ENCODE data around the gene SDK1.
"Not testable (repeated sequence)": the region's sequence is repeated elsewhere in the genome, so short reads cannot be mapped to it uniquely, and the experiment has no call there.

Gene SDK1

GRCh38 chr7:4234886-4235285 lies 933.8 kb downstream of the SDK1 start:
- Histone ChIP-seq H3K4me1 (ENCODE audit: control insufficient read depth, insufficient read depth, low read depth, low read length) (peaks cover 7% of the 10 kb centered on the region), H3K4me3 (ENCODE audit: insufficient read depth in 1 of 2, low read depth in 1 of 2, low read length in 2 of 2) (no peak overlapping the region), H3K4me2 (ENCODE audit: low read length, poor library complexity, severe bottlenecking) (no peak overlapping the region), H2BK12ac (ENCODE audit: low read length in 2 of 2) (no peak overlapping the region), H3K9me3 (ENCODE audit: control insufficient read depth, low read length) (no peaks in the 10 kb centered on the region), H3K23ac (ENCODE audit: low read length in 2 of 2) (no peak overlapping the region), H2BK15ac (ENCODE audit: low read depth, poor library complexity, severe bottlenecking) (no peak overlapping the region), H4K8ac (ENCODE audit: low read length) (no peak overlapping the region), H3K9ac (ENCODE audit: low read length) (no peak overlapping the region), H2BK120ac (ENCODE audit: low read depth, low read length) (no peak overlapping the region), H2BK5ac (ENCODE audit: low read depth, low read length, poor library complexity, severe bottlenecking) (no peak overlapping the region), H2AFZ (ENCODE audit: low read depth, low read length) (no peak overlapping the region), H3K79me1 (replicated peaks; ENCODE audit: low read length, poor library complexity, severe bottlenecking) (no peaks in the 10 kb centered on the region), H3K18ac (ENCODE audit: low read depth in 1 of 2, low read length in 2 of 2) (no peak overlapping the region), H3K4ac (ENCODE audit: low read depth in 1 of 2, low read length in 2 of 2) (no peak overlapping the region), H3K27ac (ENCODE audit: low read length, poor library complexity, severe bottlenecking) (no peak overlapping the region), H4K91ac (ENCODE audit: low read length) (no peak overlapping the region), H3K27me3 (ENCODE audit: control insufficient read depth in 1 of 2, insufficient read depth in 1 of 2, low read length in 2 of 2) (no peaks in the 10 kb centered on the region), H3K36me3 (ENCODE audit: control insufficient read depth in 1 of 2, insufficient read depth in 2 of 2, low read depth in 1 of 2, low read length in 2 of 2) (peaks cover 0 to 10% of the 10 kb centered on the region in 2 experiments), H3K14ac (ENCODE audit: low read length in 2 of 2) (no peak overlapping the region), H2AK5ac (ENCODE audit: low read length, severe bottlenecking) (no peak overlapping the region)
- 88% methylated on average over 9 of the region's 9 CpGs for WGBS
- DNase-seq: no peak

GRCh38 chr7:4235596-4235995 lies 934.5 kb downstream of the SDK1 start:
- H3K14ac ChIP-seq (ENCODE audit: low read length in 2 of 2): no peak overlapping the region
- no peak overlapping the region for H4K8ac ChIP-seq (ENCODE audit: low read length)
- 87% methylated on average over 14 of the region's 14 CpGs for WGBS
- peaks cover 7% of the 10 kb centered on the region for H3K4me1 ChIP-seq (ENCODE audit: control insufficient read depth, insufficient read depth, low read depth, low read length)
- no peaks in the 10 kb centered on the region for H3K27me3 ChIP-seq (ENCODE audit: control insufficient read depth in 1 of 2, insufficient read depth in 1 of 2, low read length in 2 of 2)
- DNase-seq: no peak
- H2BK5ac ChIP-seq (ENCODE audit: low read depth, low read length, poor library complexity, severe bottlenecking): no peak overlapping the region
- H3K18ac ChIP-seq (ENCODE audit: low read depth in 1 of 2, low read length in 2 of 2): no peak overlapping the region
- no peaks in the 10 kb centered on the region for H3K79me1 ChIP-seq (replicated peaks; ENCODE audit: low read length, poor library complexity, severe bottlenecking)
- H2BK120ac ChIP-seq (ENCODE audit: low read depth, low read length): no peak overlapping the region
- H2BK15ac ChIP-seq (ENCODE audit: low read depth, poor library complexity, severe bottlenecking): no peak overlapping the region
- no peak overlapping the region for H3K4me2 ChIP-seq (ENCODE audit: low read length, poor library complexity, severe bottlenecking)
- H2AFZ ChIP-seq (ENCODE audit: low read depth, low read length): no peak overlapping the region
- H3K36me3 ChIP-seq (ENCODE audit: control insufficient read depth in 1 of 2, insufficient read depth in 2 of 2, low read depth in 1 of 2, low read length in 2 of 2): peaks cover 0 to 10% of the 10 kb centered on the region in 2 experiments
- H3K9ac ChIP-seq (ENCODE audit: low read length): no peak overlapping the region
- no peak overlapping the region for H3K27ac ChIP-seq (ENCODE audit: low read length, poor library complexity, severe bottlenecking)
- H3K9me3 ChIP-seq (ENCODE audit: control insufficient read depth, low read length): no peaks in the 10 kb centered on the region
- H3K23ac ChIP-seq (ENCODE audit: low read length in 2 of 2): no peak overlapping the region
- no peak overlapping the region for H4K91ac ChIP-seq (ENCODE audit: low read length)
- H2BK12ac ChIP-seq (ENCODE audit: low read length in 2 of 2): no peak overlapping the region
- H2AK5ac ChIP-seq (ENCODE audit: low read length, severe bottlenecking): no peak overlapping the region
- H3K4me3 ChIP-seq (ENCODE audit: insufficient read depth in 1 of 2, low read depth in 1 of 2, low read length in 2 of 2): no peak overlapping the region
- H3K4ac ChIP-seq (ENCODE audit: low read depth in 1 of 2, low read length in 2 of 2): no peak overlapping the region

GRCh38 chr7:4236389-4236788 lies 935.3 kb downstream of the SDK1 start:
- Histone ChIP-seq H3K27me3 (ENCODE audit: control insufficient read depth in 1 of 2, insufficient read depth in 1 of 2, low read length in 2 of 2) (no peaks in the 10 kb centered on the region), H3K27ac (ENCODE audit: low read length, poor library complexity, severe bottlenecking) (no peak overlapping the region), H3K9ac (ENCODE audit: low read length) (no peak overlapping the region), H2BK5ac (ENCODE audit: low read depth, low read length, poor library complexity, severe bottlenecking) (no peak overlapping the region), H3K18ac (ENCODE audit: low read depth in 1 of 2, low read length in 2 of 2) (no peak overlapping the region), H3K4me2 (ENCODE audit: low read length, poor library complexity, severe bottlenecking) (no peak overlapping the region), H2BK120ac (ENCODE audit: low read depth, low read length) (no peak overlapping the region), H3K14ac (ENCODE audit: low read length in 2 of 2) (no peak overlapping the region), H3K79me1 (replicated peaks; ENCODE audit: low read length, poor library complexity, severe bottlenecking) (no peaks in the 10 kb centered on the region), H3K36me3 (ENCODE audit: control insufficient read depth in 1 of 2, insufficient read depth in 2 of 2, low read depth in 1 of 2, low read length in 2 of 2) (peaks cover 0 to 10% of the 10 kb centered on the region in 2 experiments), H4K91ac (ENCODE audit: low read length) (no peak overlapping the region), H3K23ac (ENCODE audit: low read length in 2 of 2) (no peak overlapping the region), H2BK12ac (ENCODE audit: low read length in 2 of 2) (no peak overlapping the region), H3K4me1 (ENCODE audit: control insufficient read depth, insufficient read depth, low read depth, low read length) (peaks cover 7% of the 10 kb centered on the region), H3K4me3 (ENCODE audit: insufficient read depth in 1 of 2, low read depth in 1 of 2, low read length in 2 of 2) (no peak overlapping the region), H4K8ac (ENCODE audit: low read length) (no peak overlapping the region), H3K9me3 (ENCODE audit: control insufficient read depth, low read length) (no peaks in the 10 kb centered on the region), H2AFZ (ENCODE audit: low read depth, low read length) (no peak overlapping the region), H3K4ac (ENCODE audit: low read depth in 1 of 2, low read length in 2 of 2) (no peak overlapping the region), H2BK15ac (ENCODE audit: low read depth, poor library complexity, severe bottlenecking) (no peak overlapping the region), H2AK5ac (ENCODE audit: low read length, severe bottlenecking) (no peak overlapping the region)
- 91% methylated on average over 11 of the region's 12 CpGs for WGBS
- no peak for DNase-seq

- 82% methylated on average over 5 of the region's 5 CpGs for WGBS
- not testable (repeated sequence) for H3K14ac ChIP-seq (ENCODE audit: low read length in 2 of 2); H3K27ac ChIP-seq (ENCODE audit: low read length, poor library complexity, severe bottlenecking); H2BK5ac ChIP-seq (ENCODE audit: low read depth, low read length, poor library complexity, severe bottlenecking); H3K4me1 ChIP-seq (ENCODE audit: control insufficient read depth, insufficient read depth, low read depth, low read length); H4K8ac ChIP-seq (ENCODE audit: low read length); DNase-seq; H3K23ac ChIP-seq (ENCODE audit: low read length in 2 of 2); H3K4me3 ChIP-seq (ENCODE audit: insufficient read depth in 1 of 2, low read depth in 1 of 2, low read length in 2 of 2); H2AFZ ChIP-seq (ENCODE audit: low read depth, low read length); H2BK15ac ChIP-seq (ENCODE audit: low read depth, poor library complexity, severe bottlenecking); H3K4ac ChIP-seq (ENCODE audit: low read depth in 1 of 2, low read length in 2 of 2); H3K79me1 ChIP-seq (replicated peaks; ENCODE audit: low read length, poor library complexity, severe bottlenecking); H3K18ac ChIP-seq (ENCODE audit: low read depth in 1 of 2, low read length in 2 of 2); H3K9ac ChIP-seq (ENCODE audit: low read length); H2BK120ac ChIP-seq (ENCODE audit: low read depth, low read length); H2BK12ac ChIP-seq (ENCODE audit: low read length in 2 of 2); H3K9me3 ChIP-seq (ENCODE audit: control insufficient read depth, low read length); H3K4me2 ChIP-seq (ENCODE audit: low read length, poor library complexity, severe bottlenecking); H4K91ac ChIP-seq (ENCODE audit: low read length); H3K27me3 ChIP-seq (ENCODE audit: control insufficient read depth in 1 of 2, insufficient read depth in 1 of 2, low read length in 2 of 2); H2AK5ac ChIP-seq (ENCODE audit: low read length, severe bottlenecking)
- H3K36me3 ChIP-seq (ENCODE audit: control insufficient read depth in 1 of 2, insufficient read depth in 2 of 2, low read depth in 1 of 2, low read length in 2 of 2): peaks cover 0 to 13% of the 10 kb centered on the region in 2 experiments
Measured at GRCh38 chr7:4236873-4237272, 935.8 kb downstream of the SDK1 start.

All from mesenchymal stem cell (in vitro differentiated cells and primary cell).